HG02610 (cell line): ENCODE measurements around the gene RIC8B.
A peak's percentile ranks its signal among the peaks of the same experiment; 100 is the strongest.
"Not testable (repeated sequence)": the region's sequence is repeated elsewhere in the genome, so short reads cannot be mapped to it uniquely, and the experiment has no call there.

Experiments
- ATAC-seq: cut with Tn5 transposase; IDR thresholded peaks from one replicate; pipeline ENCODE4 v1.9.1; 2021; ENCODE audit warnings: mild to moderate bottlenecking, moderate library complexity; ENCODE audit not compliant: unreplicated experiment

The RIC8B gene, protein sequence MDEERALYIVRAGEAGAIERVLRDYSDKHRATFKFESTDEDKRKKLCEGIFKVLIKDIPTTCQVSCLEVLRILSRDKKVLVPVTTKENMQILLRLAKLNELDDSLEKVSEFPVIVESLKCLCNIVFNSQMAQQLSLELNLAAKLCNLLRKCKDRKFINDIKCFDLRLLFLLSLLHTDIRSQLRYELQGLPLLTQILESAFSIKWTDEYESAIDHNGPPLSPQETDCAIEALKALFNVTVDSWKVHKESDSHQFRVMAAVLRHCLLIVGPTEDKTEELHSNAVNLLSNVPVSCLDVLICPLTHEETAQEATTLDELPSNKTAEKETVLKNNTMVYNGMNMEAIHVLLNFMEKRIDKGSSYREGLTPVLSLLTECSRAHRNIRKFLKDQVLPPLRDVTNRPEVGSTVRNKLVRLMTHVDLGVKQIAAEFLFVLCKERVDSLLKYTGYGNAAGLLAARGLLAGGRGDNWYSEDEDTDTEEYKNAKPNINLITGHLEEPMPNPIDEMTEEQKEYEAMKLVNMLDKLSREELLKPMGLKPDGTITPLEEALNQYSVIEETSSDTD

DNA sequence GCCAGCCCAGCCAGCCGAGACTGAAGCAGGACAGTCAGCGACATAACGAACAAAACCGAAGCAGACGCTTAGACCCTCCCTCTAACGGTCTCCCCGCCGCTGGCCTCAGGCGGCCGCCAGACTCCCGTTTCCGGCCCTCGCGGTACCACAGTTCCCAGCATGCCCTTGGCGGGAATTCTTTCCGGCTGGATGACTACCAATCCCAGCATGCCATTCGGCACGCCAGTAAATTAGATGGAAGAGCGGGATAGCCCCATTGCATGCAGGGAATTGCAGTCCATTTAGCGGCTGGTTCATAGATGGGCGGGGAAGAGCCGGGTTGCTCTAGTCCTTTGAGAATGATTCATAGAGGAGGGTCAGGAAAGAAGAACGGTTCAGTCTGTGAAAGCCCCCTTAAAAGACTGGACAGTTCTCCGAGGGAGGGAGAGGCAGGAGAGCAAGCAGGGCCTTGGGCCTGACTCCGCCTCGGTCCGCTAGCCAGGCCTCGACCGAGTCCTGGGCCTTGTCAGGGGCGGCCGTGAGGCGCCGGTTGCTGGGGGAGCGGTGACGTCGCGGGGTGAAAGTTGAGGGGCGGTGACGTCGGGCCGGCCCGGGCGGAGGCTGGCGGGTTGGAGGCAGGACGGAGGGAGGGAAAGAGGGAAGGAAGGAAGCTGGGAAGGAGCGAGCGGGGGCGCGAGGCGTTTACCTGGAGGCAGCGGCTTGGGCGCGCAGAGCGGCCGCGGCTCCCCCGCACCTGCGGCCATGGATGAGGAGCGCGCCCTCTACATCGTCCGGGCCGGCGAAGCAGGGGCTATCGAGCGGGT, at the start of gene RIC8B:
Gene RIC8B (plus strand): TSS at position 678 of the 803 bp plus-strand sequence. CDS start 64 bp downstream, at position 742.
- peak; percentile 88 for ATAC-seq

DNA sequence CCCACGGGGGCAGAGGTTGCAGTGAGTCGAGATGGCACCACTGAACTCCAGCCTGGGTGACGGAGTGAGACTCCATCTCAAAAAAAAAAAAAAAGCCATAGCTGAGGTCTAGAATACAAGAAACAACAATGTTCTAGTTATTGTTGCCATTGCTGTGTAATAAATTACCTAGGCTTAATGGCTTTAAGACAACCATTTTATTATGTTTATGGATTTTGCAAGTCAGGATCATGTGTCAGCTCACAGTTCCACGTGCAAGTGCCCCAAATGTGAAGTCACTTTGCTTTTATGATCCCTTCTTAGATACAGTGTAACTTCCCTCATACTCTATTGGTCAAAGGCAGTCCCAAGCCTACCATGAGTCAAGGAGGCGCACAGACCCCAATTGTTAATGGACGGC, 49.5 kb upstream of the RIC8B start:
- ATAC-seq, result no peak

- not testable (repeated sequence) for ATAC-seq
Observed at GRCh38 chr12:106726603-106727202, 47.8 kb upstream of the RIC8B start.

DNA sequence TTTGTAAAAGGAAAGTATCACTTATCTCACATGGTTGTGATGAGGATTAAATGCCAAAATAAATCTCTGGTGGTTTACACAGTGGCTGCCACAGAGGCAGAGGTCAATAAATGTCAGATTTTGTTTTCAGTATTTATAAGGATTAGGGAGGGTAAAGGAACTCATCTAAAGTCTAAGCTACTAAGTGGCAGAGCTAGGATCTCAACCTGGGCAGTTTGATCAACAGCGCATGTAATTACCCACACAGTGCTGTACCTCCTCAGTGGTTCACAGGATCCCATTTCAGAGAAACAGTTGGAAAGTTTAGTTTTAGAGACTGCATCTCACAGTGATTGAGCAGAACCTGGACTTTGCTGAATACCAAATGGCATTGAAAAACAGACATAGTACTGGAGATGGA, 44.9 kb upstream of the RIC8B start:
- no peak for ATAC-seq

- no peak for ATAC-seq
Observed at GRCh38 chr12:106732890-106733289, 41.6 kb upstream of the RIC8B start.

GRCh38 chr12:106733660-106734059, 40.8 kb upstream of the RIC8B start:
- ATAC-seq, result no peak

DNA sequence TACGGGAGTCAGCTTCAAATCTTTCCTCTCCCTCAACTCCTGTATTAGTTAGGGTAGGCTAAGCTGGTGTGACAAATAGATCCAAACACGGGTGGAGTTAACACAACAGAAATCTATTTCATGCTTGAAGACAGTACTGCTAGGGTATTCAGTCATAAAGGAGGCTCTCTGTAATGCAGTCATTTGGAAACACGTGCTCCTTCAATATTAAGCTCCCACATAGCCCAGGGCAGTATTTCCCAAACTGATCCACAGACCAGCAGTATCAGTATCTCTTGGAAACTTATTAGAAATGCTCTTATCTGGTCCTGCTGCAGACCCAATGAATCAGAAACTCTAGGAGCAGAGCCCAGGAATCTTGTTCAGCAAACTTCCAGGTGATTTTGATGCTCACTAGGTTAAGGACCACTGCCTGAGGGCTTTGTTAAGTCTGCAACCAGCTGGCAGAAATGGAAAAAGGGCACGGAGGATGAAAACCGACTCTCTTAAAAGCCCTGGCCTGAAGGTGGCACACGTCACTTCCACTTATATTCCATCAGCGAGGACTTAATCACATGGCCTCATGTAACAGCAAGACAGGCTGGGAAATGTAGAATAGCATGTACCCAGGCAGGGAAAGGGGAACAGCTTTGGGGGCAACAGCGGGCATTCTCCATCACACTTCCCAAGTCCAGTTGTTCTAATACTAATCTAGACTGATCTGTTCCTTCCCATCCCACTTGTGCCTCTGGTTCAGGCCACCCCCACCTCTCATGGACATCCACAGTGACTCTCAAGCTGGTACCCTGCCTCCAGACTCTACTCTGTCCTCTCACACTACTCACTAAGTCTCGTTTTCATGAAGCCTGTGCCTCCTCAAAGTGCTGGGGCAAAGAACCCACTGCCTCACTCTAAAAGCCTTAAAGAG, 38.2 kb upstream of the RIC8B start:
- ATAC-seq, result no peak

- no peak for ATAC-seq
Observed at GRCh38 chr12:106739318-106739717, 35.2 kb upstream of the RIC8B start.

DNA sequence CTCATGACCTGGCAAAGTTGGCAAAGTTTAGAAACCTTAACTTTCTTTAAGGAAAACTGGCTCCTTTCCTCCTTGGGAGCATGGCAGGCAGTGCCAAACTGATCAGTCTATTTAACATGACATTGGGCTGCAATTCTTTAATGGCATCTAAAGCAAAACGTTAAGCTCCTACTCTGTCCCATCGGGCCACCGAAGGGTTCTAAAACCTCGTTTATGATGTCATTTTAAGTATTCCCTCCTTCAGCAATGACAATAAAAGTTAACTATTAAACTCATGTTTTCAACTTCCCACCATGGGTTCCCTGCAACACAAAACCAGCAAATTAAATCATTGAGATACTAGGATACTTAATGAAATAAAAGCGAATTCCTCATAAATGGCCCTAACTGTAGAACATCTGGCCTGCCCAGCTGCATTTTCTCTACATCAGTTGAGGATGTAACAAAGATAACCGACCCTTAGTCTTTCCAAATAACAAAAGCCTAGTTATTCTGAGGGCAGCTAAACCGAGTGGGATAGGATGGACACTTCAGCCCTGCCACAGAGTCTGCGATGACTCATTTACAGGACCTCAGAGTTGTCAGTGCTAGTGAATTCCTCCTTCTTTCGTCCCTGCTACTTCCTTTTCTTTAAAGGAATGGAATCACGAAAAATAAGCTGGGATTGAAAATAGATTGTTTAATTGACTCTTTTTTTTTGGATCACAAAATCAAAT, 34.5 kb upstream of the RIC8B start:
- ATAC-seq, result no peak

- ATAC-seq, result no peak
Observed at GRCh38 chr12:106740818-106741217, 33.7 kb upstream of the RIC8B start.

GRCh38 chr12:106741247-106741646, 33.2 kb upstream of the RIC8B start:
- ATAC-seq, result no peak

- ATAC-seq, result no peak
Observed at GRCh38 chr12:106743270-106743988, 31.1 kb upstream of the RIC8B start.

GRCh38 chr12:106744600-106744999, 29.9 kb upstream of the RIC8B start:
- no peak for ATAC-seq

GRCh38 chr12:106745181-106745745, 29.2 kb upstream of the RIC8B start:
- ATAC-seq, result no peak

GRCh38 chr12:106747973-106748436, 26.5 kb upstream of the RIC8B start:
- ATAC-seq, result peak; percentile 72

GRCh38 chr12:106750524-106750923, 24.0 kb upstream of the RIC8B start:
- no peak for ATAC-seq

DNA sequence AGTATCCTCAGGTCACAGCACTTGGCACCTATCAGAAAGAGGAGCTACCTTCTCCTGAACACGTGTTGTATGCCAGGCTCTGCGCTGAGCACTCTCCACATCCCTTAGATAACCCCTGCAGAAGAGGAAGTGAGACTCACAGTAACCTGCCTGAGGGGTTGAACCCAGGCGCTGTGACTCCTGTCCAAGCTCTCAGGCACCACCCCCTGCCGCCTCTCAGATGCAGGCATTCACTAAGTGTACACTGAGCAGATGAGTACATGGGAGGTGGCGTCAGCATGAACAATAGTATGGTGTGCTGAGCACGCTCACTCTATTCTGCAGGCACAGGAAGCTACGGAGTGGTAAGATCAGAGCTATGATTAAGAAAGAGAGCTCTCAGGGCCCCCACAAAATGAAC, 21.0 kb upstream of the RIC8B start:
- ATAC-seq, result peak; percentile 96

DNA sequence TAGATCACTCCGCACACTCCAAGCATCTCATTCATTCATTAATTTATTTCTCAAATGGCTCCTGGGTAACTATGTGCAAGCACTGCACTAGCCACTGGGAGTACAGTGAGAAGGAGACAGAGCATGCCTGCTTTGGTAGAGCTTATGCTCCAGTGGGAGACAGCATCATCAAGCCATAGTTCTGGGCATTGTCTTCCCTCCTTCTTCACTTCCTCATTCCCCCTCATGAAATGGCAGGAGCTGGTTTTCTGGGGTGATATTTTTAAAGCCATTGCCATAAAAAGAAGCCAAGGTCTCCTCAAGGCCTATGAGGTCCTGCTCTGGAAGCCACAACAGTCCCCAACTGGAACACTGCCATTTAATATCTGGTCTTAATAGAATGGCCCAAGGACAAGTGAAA, 20.2 kb upstream of the RIC8B start:
- no peak for ATAC-seq
